Activated T-cell treated with anti-CD3 and anti-CD28 coated beads, Interleukin-2, amount 50 U/mL, for 4 hours (primary cell): ENCODE measurements around the gene CYREN. TPM values are rescaled to one million over a fixed set of nuclear protein-coding genes. Genes with fewer than 3 reads are reported as not detected.

ENCODE experiments used
- ATAC-seq, 2 donors: fragments of 200-7000 bp; cut with Tn5 transposase; one replicate each; pipeline ENCODE4 v1.10.0; 2021
- DNase-seq: peaks from one replicate; pipeline ENCODE4 v3.0.0-alpha.2; 2020
- H3K27me3 Mint-ChIP-seq: one replicate; pipeline ENCODE4 v1.8.0; 2021; ENCODE audit warnings: low read depth, mixed read lengths
- H3K36me3 Mint-ChIP-seq: one replicate; pipeline ENCODE4 v1.8.0; 2022; ENCODE audit warnings: mixed read lengths; ENCODE audit not compliant: insufficient read depth
- H3K4me1 Mint-ChIP-seq: one replicate; pipeline ENCODE4 v1.8.0; 2021; ENCODE audit warnings: low read depth, mixed read lengths
- H3K4me3 Mint-ChIP-seq: one replicate; pipeline ENCODE4 v1.8.0; 2021; ENCODE audit warnings: mild to moderate bottlenecking, moderate library complexity, mixed read lengths
- H3K9me3 Mint-ChIP-seq: one replicate; pipeline ENCODE4 v1.8.0; 2021; ENCODE audit warnings: mixed read lengths
- total RNA-seq, 3 donors: library from RNA; stranded (reverse); gene quantifications; one replicate each; pipeline ENCODE4 v1.2.1, GENCODE V29; 2021

Gene CYREN
- total RNA-seq, 3 donors from 2014 or later, result 58.7 to 59.4 (median 59.3) TPM

DNA sequence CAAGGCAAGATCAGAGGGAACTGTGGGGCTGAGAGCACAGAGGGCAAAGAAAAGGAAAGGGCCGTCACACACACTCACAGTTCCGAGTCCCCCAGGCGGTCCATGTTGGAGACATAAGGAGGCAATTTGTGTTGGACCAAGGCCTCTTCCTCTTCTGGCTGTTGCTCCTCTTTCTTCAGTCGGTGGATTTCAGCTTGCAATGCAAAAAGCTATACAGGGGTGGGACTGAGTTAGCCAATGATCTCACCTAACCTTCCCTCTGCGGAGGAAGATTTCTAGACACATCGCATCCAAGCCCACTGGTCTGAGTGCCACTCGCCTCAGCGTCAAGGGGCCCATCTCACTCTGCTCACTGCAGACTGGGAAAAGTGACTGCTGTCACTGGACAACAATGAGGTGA, 35.3 kb upstream of the CYREN start:
- Mint-ChIP-seq H3K27me3 (no peaks in the 10 kb centered on the region), H3K4me3 (no peak overlapping the region), H3K36me3 (peaks cover 26% of the 10 kb centered on the region), H3K4me1 (peaks cover 51% of the 10 kb centered on the region), H3K9me3 (no peaks in the 10 kb centered on the region)
- no peak for DNase-seq
- no peak for ATAC-seq

DNA sequence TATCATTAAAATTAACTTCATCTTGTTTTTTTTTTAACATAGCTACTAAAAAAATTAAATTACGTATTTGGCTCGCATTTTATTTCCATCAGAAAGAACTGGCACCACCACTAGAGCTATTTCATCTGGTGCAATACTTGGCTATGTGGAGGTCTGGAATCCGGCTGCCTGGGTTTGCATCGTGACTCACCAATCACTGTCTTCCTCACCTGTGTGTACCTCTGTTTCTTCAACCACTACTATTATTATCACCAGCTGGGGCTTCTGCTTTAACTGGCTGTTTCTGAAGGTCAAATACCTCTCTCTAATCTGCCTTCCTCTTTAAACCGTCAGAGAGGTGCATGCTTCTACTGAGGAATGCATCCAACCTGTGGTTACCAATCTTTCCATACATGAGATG, 34.4 kb upstream of the CYREN start:
- Mint-ChIP-seq H3K27me3 (no peaks in the 10 kb centered on the region), H3K4me1 (peaks cover 42% of the 10 kb centered on the region)
- ATAC-seq, result no peak

DNA sequence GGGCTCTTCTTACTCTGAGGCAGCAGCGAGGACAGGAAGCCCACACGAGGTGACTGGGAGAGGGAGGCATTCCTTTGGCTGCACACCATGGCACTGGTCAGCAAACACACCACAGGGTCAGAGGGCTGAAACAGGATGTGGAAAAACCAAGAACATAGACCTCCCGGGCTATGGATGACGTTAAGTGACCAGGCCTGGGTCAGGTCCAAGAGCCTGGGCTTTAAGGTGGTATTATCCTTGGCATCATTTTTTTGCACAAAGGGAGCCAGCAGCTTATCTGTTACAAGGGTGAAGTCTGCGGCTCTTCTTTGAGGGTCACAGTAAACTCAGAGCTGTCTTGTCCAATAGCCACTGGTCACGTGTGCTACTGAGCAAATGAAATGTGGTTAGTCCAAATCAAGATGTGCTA, 33.8 kb upstream of the CYREN start:
- peaks cover 35% of the 10 kb centered on the region for H3K36me3 Mint-ChIP-seq

More for the DNA sequence above, 34.4 kb upstream of the CYREN start:
- DNase-seq, result no peak
- Mint-ChIP-seq H3K4me3 (no peak overlapping the region), H3K36me3 (peaks cover 31% of the 10 kb centered on the region), H3K9me3 (no peaks in the 10 kb centered on the region)

DNA sequence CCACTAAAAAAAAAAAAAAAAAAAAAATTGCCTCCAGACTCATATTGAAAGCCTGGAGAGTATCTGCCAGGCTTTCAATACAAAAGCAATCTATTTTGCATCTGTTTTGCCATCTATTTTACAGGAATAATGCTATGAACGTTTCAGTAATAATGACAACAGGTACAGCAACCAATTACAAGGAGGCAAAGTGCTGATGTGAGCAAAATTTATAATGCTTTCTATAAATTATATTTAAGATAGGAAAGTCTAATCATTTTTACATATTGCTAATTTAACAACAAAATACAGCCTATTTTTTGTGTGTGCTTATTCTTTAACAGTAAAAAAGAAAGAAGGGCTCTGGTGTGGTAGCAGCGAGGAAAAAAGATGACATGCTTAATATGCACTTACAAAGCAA, 30.8 kb upstream of the CYREN start:
- Mint-ChIP-seq H3K9me3 (no peaks in the 10 kb centered on the region), H3K27me3 (no peaks in the 10 kb centered on the region), H3K4me1 (peaks cover 19% of the 10 kb centered on the region), H3K36me3 (peaks cover 54% of the 10 kb centered on the region), H3K4me3 (no peak overlapping the region)
- ATAC-seq, result no peak
- no peak for DNase-seq

More for the DNA sequence above, 33.8 kb upstream of the CYREN start:
- Mint-ChIP-seq H3K27me3 (no peaks in the 10 kb centered on the region), H3K4me3 (no peak overlapping the region), H3K9me3 (no peaks in the 10 kb centered on the region), H3K4me1 (peaks cover 41% of the 10 kb centered on the region)
- no peak for DNase-seq
- no peak for ATAC-seq

DNA sequence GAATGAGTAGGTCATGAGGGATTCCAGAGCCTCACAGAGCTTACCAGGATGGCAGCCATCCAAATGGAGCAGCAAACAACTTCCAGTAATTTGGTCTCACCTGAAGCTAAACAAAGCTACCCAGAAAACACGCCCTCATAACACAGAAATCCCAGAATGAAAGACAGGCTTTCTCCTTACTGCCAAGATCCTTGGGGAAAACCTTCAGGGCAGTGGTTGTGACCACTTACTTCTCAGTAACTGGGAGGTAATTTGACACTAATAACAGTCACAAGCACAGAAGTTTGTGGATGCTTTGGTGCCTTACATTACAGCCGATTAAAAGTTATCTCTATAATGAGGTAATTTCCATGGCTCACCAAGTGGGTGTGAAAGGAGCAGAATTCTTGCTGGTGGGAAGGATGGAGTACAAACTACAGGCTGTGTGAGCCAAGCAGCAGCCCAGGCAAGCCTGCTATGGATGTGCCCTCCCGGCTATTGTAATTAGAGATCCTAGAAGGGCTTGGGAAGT, 30.4 kb upstream of the CYREN start:
- Mint-ChIP-seq H3K4me1 (peaks cover 16% of the 10 kb centered on the region), H3K9me3 (no peaks in the 10 kb centered on the region), H3K36me3 (peaks cover 57% of the 10 kb centered on the region), H3K4me3 (no peak overlapping the region), H3K27me3 (no peaks in the 10 kb centered on the region)
- DNase-seq (no peak), ATAC-seq (no peak)

DNA sequence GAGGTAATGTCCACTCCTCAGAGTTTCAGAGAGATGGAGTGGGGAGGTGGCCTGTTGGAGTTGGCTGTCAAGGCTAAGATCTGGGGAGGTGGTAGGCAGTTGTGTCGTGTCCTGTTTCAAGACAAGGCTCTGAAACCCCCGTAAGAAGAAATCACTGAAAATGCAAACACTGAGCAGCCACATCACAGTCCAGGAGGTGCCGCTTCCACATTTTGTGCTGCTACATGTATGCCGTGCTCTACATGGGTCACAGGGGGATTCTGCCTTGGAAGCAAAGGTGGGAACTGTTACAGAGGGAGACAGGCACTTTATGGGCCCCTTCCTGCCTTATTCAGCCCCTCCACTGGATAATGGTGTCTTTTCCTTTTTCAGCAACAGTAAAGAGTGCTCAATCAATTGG, 28.9 kb upstream of the CYREN start:
- Mint-ChIP-seq H3K36me3 (peaks cover 63% of the 10 kb centered on the region), H3K4me1 (peaks cover 14% of the 10 kb centered on the region), H3K4me3 (no peak overlapping the region), H3K27me3 (no peaks in the 10 kb centered on the region), H3K9me3 (no peaks in the 10 kb centered on the region)
- DNase-seq (no peak), ATAC-seq (no peak)

DNA sequence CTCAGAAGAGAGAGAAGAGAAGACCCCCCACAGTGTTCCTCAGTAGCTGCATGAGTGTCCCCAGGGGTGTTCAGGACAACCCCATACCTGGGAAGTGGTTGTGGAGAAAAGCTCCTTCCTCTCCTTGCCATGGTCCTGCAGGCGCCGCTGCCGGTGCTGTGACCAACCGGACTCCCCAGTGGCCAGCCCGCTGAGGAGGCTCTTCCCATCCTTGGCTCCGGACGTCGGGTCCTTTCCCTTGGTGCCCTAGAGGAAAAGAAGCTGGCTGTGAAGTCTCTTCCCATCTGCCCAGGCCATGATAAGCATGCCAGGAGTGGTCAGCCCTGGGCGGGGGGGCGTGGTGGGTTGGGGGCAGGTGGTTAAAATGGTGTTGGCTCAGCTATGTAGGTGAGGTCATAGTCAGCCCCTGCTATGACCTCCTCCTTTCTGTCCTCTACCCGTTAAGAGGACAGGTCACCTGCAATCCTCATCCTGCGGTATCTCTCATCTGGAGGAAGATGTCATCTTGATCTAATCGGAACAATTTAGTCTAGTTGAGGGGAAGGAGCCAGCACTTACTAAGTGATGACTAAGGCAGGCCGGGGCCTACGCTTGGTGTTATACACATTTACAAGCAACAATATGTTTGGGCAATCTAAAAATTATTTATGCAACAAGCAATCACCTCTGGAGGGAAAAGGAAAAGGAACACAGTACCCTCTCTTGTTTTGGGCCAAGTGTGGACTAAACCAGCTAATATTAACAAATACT, 27.6 kb upstream of the CYREN start:
- no peaks in the 10 kb centered on the region for H3K9me3 Mint-ChIP-seq
- DNase-seq (no peak), ATAC-seq (no peak)
- peaks cover 8% of the 10 kb centered on the region for H3K4me1 Mint-ChIP-seq
- no peak overlapping the region for H3K4me3 Mint-ChIP-seq
- peaks cover 68% of the 10 kb centered on the region for H3K36me3 Mint-ChIP-seq
- H3K27me3 Mint-ChIP-seq, result no peaks in the 10 kb centered on the region

DNA sequence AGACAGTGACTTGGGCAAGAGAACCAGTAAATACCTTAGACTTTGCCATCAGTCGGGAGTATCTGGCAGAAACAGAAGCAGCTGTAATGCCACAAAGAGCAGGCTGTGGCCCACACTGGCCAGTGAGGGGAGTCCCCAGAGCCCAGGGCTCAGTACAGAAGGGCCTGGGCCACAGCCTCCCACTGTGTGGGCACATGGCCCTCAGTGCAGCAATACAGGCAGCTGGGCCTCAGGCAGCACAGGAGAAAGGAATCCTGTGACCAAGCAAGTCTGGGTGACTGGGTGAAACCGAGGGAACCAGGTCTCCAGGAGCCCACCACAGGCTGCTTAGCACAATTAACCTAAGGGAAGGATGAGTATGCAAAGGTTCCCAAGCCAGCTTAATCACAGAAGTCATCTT, 26.8 kb upstream of the CYREN start:
- no peak overlapping the region for H3K4me3 Mint-ChIP-seq
- no peaks in the 10 kb centered on the region for H3K9me3 Mint-ChIP-seq
- H3K27me3 Mint-ChIP-seq, result no peaks in the 10 kb centered on the region
- peaks cover 71% of the 10 kb centered on the region for H3K36me3 Mint-ChIP-seq
- no peak for DNase-seq
- peaks cover 6% of the 10 kb centered on the region for H3K4me1 Mint-ChIP-seq
- no peak for ATAC-seq

DNA sequence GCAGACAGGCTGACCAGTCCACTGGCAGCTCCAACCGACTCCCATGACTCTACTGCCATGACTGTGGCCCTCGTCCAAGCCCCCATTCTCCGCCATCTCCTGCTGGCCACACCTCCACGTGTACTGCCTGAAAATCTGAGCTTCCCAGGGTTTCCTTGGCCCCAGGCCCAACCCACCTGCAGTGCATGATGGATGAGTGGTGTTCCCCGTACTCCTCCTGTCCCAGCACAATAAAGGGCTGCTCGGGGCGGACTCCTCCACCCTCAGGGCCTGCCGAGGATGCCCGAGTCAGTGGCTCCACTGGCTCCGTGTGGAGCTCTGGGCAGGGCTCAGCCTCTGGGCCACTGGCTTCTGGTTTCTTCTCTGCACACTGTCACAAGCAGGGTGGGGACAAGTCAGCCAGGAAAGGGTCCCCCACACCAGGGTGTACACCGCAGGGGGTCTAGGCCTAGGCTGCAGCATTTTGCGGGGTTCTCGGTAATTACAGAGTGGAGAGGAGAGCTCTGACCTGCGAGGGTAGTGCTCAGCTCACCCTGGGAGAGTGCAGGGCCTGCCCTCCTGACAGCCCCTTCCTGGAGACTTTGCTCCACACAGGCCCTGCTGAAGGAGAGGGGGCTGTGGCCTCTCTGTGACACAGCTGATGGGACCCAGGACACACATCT, 25.6 kb upstream of the CYREN start:
- Mint-ChIP-seq H3K4me1 (no peaks in the 10 kb centered on the region), H3K4me3 (no peak overlapping the region), H3K36me3 (peaks cover 66% of the 10 kb centered on the region), H3K9me3 (no peaks in the 10 kb centered on the region), H3K27me3 (no peaks in the 10 kb centered on the region)
- DNase-seq (no peak), ATAC-seq (no peak)

DNA sequence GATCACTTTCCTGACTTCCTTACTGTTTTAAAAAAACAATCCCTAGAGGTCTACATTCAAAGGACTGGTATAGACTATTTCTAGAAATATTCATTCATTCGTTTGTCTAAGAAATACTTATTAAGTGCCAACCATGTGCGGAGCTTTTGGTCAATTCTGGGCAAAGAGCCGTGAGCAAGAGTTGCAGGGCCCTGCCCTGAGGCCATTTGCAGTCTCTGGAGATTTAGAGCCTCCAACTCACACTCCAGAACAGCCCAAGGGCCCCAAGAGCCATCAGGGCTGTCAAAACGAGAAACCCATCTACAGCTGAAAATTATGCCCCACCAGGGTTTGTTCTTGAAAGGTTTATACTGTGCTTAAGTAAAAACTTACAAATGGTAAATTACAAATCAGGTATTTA, 24.6 kb upstream of the CYREN start:
- no peaks in the 10 kb centered on the region for H3K4me1 Mint-ChIP-seq
- DNase-seq (no peak), ATAC-seq (no peak)
- peaks cover 68% of the 10 kb centered on the region for H3K36me3 Mint-ChIP-seq
- H3K4me3 Mint-ChIP-seq, result no peak overlapping the region
- no peaks in the 10 kb centered on the region for H3K9me3 Mint-ChIP-seq
- H3K27me3 Mint-ChIP-seq, result no peaks in the 10 kb centered on the region

DNA sequence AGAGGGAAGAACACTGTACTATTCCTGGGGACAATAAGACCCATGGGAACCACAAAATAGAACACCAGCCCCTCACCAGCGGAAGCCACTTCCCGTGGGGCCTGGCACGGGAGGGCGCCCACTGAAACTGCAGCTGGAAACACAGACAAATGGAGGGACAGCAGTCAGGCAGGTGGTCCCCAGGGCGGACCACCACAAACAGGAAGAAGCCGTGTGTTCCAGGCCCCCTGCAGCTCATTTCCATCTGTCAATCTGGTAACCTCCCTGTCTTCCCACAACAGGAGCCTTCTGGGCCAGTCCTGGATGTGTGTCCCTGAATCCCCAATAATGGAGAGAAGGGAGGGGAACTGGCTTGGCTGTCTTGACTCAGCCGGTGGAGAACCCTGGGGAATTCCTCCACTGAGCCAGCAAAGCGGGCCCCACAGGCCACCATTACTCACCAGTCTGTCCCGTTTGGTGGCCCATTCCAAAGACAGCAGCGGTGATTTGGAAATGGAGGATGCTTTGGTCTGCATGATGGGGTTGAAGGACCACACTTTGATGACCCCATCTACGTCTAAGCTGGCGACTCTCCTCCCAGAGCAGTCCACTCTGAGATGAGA, 24.1 kb upstream of the CYREN start:
- no peaks in the 10 kb centered on the region for H3K27me3 Mint-ChIP-seq
- ATAC-seq (no peak), DNase-seq (no peak)
- H3K36me3 Mint-ChIP-seq, result peaks cover 68% of the 10 kb centered on the region
- H3K4me3 Mint-ChIP-seq, result no peak overlapping the region
- H3K4me1 Mint-ChIP-seq, result no peaks in the 10 kb centered on the region
- H3K9me3 Mint-ChIP-seq, result no peaks in the 10 kb centered on the region

DNA sequence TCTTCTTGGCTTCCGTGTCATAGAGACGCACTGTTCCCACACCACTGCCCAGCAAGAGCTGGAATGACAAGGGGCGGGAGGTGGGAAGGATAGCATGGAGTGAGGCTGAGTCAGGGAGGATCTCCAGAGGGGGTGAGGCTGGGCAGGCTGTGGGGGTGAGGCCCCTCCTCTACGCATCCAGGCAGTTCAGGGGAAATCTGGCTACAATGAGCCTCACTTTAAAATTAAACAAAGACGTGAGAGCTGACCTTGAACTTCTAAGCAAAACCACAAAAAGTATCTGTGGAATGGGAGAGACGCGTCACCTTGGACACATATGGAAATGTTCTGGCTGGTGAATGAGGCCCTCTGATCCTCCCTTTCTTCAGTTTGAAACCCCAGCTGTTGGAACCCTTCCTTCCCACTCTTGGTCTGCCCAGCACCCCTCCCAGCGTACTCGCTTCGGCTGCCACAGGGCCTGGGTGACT, 23.1 kb upstream of the CYREN start:
- no peaks in the 10 kb centered on the region for H3K9me3 Mint-ChIP-seq
- no peak overlapping the region for H3K4me3 Mint-ChIP-seq
- no peaks in the 10 kb centered on the region for H3K4me1 Mint-ChIP-seq
- ATAC-seq (no peak), DNase-seq (no peak)
- no peaks in the 10 kb centered on the region for H3K27me3 Mint-ChIP-seq
- H3K36me3 Mint-ChIP-seq, result peaks cover 72% of the 10 kb centered on the region

DNA sequence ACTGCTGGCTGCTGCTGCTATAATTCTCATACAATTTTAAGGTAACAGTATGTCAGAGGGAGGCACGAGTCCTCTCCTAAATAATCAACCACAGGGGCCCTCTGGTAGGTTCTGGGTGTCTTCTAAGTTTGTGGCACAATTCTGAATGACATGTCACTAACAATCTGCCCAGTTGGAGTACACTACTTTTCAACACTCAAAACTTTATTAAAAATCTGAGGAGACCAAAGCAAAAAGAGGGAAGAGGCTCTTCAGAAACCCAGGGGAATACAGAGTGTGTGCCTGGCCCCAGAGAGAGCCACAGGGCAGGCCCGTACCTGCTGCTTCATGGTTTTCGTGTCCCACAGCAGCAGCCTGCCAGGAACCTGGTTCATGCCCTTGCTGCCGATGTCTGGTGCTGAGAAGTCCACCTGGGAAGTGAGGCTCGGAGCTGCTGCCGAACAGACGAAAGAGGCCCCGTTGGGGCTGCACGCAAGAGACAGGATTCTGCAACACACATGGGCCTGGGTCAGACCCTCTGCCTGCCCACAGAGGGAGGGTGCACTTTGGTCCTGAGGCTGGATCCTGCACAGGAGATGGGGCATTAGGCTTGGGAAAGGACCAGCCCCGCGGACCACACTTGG, 22.5 kb upstream of the CYREN start:
- no peak overlapping the region for H3K4me3 Mint-ChIP-seq
- DNase-seq (no peak), ATAC-seq (no peak)
- H3K36me3 Mint-ChIP-seq, result peaks cover 70% of the 10 kb centered on the region
- no peaks in the 10 kb centered on the region for H3K27me3 Mint-ChIP-seq
- H3K9me3 Mint-ChIP-seq, result no peaks in the 10 kb centered on the region
- no peaks in the 10 kb centered on the region for H3K4me1 Mint-ChIP-seq

DNA sequence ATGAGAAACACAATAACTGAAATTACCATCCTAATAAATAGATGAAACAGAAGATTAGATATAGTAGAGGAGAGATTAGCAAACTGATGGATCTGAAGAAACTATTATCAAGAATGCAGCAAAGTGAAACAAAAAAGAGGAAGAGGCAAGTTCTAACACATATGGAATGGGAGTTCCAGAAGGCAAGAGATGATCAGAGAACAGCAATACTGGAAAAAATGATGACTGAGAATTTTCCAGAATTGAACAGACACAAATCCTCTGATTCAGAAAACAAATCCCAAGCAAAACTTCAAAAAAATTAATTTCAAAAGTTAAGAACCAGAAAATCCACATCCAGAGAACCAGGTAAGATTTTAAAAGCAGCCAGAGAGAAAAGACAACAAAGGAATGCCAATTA, 20.2 kb upstream of the CYREN start:
- Mint-ChIP-seq H3K4me1 (no peaks in the 10 kb centered on the region), H3K9me3 (no peaks in the 10 kb centered on the region), H3K27me3 (no peaks in the 10 kb centered on the region), H3K4me3 (no peak overlapping the region), H3K36me3 (peaks cover 70% of the 10 kb centered on the region)
- no peak for ATAC-seq
- no peak for DNase-seq
